GM18505 (cell line): ENCODE data around the gene VPS13C.

Experiments used
- ATAC-seq: cut with Tn5 transposase; IDR thresholded peaks from one replicate; pipeline ENCODE4 v1.9.1; 2021; ENCODE audit not compliant: unreplicated experiment
- POLR2A ChIP-seq: IDR thresholded peaks from 4 replicates; pipeline ENCODE4 v1.6.1; 2011; ENCODE audit warnings: borderline replicate concordance; ENCODE audit not compliant: insufficient read depth, insufficient read length; ENCODE audit errors: extremely low read depth

The VPS13C gene

DNA sequence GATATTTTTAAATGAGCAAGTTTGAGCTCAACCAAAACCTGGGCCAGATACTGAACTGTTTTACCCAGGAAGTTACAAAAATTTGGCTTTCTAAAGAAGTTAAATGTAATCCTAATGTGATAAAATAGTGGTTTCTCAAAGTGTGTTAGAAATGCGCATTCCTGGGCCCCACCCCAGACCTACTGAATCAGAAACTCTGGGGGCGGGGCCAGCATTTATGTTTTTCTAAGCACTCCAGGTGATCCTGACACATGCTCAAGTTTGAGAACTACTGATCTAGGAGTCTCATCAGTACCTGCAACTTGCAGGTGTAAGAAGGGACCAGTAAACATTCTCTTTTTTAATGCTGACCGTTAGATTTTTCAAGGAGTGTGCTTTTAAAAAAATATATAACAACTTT, 190.6 kb downstream of the VPS13C start:
- no peak for ATAC-seq

DNA sequence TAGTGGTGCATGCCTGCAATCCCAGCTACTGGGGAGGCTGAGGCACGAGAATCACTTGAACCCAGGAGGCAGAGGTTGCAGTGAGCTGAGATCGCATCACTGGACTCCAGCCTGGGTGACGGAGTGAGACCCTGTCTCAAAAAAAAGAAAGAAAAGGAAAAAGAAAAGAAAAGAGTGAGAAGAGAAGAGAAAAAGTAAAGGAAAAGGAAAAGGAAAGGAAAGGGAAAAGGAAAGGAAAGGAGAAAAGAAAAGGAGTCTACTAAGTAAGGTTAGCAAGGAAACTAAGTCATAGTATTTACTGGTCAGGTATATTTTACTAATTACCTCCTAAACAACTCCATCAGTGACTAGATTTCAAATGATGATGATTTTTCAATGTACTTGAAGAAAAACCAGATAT, 198.3 kb downstream of the VPS13C start:
- no peak for TF ChIP-seq POLR2A
- ATAC-seq, result no peak

More for the DNA sequence above, 190.6 kb downstream of the VPS13C start:
- no peak for TF ChIP-seq POLR2A

DNA sequence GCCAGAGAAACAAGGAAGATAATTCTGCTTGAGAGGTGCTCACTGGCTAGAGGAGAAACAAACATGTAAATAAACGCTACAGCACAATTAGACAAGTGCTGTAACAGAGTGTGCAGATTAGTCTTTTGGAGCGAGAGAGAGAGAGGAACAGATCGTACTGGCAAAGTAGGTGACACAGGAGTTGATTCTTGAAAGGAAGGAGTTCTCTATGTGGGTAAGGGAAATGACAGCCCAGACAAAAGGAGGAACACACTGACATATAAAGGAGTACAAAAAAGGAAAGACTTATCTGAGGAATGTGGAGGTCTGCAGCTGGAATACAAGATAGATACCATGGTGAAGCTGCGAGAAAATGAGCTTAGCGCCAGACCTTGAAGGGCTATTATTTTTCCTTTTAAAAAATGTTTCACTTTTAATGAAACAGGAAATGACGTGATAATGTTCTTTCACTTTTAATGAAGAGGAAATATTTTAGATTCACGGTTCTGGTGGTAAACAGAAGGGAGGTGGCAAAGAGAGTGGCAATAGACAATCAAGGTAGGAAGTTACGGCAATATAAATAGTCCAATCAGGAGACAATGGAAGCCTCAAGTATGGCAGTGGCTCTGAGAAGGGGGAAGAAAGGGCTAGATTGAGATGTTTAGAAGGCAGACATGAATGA, 202.9 kb downstream of the VPS13C start:
- ATAC-seq, result no peak
- no peak for TF ChIP-seq POLR2A

DNA sequence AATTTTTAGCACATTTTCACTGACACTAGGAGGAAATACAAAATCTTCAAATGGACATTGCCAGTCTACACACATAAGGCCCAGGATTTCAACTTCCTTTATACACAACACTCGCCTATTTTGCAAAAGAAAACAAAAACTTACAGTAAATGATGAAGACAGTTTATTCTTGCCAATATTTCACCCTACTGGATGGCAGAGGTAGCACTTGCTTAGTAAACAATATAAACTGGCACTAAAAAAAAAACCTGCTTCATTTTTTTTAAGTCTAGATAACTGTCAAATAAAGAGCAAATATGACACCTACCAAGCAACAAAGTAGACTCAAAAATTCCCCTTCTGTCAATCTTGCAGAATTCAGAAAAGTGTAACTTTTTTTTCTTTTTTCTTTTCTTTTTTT, 204.0 kb downstream of the VPS13C start:
- TF ChIP-seq POLR2A, result no peak
- ATAC-seq, result no peak

DNA sequence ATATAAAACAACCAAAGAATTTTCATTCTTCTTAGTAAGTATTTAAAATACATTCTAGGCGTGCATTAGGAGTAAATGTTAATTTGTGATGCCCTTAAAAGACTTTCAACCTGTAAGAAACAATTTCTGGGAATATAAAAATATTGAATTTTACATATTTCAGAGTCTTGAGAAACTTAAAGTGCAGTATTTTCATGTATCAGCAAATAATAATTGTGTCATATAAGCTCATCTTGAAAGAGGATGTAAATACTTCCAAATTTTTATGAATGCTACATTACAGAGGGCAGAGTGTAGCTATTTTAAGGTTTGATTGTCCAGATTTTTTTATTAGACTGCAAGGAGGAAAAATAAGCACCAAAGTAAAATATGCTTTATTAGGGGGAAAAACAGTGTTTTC, 207.1 kb downstream of the VPS13C start:
- TF ChIP-seq POLR2A, result no peak
- no peak for ATAC-seq

DNA sequence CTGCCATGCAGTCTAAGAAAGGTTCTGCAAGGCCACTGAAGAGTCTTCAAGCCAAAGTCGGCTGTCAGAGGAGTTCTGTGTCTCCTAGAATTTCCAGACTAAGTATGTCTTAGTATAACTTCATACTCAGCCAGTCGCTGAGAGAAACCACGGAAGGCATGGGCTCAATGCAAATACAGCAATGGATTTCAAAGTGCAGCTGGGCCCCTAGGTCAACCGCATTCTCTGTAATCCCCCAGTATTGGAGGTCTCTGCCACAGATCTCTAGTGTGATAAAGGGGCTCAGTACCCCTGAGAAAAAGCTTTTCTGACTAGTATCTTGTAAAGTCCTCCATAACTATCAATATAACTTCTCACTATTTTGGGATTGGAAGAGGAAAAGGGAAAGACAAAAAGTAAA, 208.3 kb downstream of the VPS13C start:
- no peak for ATAC-seq
- TF ChIP-seq POLR2A, result no peak

DNA sequence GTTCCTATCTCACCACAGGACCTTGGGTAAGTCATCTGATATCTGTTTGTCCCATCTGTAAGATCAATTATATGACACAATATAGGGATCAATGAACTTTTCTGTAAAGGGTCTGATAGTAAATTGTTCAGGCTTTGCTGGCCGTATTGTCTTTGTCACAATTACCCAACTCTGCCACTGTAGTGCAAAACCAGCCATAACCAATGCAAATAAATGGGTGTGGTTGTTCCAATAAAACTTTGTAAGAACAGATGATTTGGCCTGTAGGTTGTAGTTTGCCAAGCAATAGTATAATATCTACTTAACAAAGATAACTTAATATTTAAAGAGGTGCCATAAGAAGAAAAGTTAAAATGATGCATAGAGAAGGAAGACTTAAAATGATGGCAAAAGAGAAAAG, 210.8 kb downstream of the VPS13C start:
- no peak for TF ChIP-seq POLR2A
- no peak for ATAC-seq

DNA sequence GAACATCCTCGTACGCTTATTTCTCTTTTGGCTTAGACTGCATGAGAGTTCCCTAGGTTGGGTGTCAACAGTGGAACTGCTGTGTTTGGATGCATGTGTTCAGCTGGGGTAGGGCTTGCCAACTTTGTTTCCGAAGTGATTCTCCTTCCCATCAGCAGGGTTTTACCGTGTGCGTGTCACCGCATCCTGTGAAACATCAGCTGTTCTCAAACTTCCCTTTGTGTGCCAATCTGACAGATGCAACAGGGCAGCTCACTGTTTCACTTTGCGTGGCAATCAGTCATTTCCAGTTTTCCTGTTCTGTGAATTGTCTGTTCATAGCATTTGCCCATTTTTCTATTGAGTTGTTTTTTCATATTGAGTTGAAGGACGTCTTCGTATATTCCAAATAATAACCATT, 218.8 kb downstream of the VPS13C start:
- no peak for ATAC-seq
- TF ChIP-seq POLR2A, result no peak

DNA sequence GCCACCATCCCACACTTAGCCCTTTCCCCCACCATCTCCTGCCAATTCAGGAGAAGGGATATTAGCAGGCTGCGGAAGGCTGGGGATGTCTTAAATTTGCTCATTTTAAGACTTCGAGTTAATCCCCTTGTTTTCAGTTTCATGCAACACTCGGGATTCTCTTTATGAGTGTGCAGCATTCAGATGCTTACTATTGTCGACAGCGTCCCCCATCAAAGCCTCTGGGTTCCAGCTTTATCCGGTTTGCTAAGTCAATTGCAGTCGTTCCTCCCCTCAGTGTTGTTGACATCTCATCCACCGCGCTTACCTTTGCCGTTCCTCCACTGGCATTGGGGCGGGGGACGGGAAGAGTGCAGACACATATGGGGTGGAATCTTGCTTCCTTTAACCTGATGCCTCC, 220.2 kb downstream of the VPS13C start:
- ATAC-seq, result no peak
- TF ChIP-seq POLR2A, result no peak

DNA sequence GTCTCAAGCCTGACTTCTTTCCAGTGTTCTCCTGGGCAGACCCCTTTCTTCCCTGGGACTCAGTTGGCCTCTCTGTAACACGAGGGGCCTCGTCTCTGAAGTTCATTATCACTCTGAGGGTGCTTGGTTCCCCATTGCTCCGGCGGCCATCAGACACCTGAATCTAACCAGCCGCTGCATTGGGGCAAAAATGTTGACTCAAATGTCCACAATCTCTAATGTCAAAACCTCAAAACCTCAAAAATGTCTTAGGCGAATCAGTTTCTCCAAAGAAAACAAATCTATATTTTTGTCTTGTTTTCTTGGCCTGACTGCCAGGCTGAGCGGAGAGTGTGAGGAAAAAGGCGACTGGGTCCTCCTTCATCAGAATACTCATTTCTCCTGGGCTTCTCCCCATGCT, 220.7 kb downstream of the VPS13C start:
- TF ChIP-seq POLR2A, result no peak
- ATAC-seq, result no peak

DNA sequence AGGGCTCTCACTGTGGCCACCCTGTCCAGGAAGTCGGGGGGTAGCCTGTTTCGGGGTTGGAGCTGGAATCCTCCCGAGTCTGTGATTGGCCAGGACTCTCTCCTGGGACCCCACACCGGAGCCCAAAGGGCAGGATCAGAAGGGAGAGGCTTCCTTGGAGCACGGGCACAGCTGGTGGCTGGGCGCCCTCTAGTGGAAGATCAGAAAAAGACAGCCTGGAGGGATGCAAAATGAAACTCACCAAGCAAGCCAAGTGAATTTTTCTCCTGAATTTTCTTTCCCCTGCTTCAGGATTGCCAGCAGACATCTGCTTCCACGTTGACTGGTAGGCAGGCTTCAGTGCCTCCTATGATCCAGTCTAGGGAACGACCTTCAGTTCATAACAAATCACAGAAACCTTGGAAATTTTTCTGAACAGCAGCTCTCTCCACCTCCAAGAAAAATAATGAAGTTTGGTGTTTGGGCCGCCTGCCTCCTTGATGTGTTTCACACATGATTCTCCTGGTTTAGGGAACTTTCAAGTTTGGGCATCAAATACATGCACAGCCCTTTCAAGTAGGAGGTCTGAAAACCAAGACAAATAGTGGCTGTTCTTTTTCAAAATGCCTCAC, 224.6 kb downstream of the VPS13C start:
- no peak for TF ChIP-seq POLR2A
- ATAC-seq, result no peak

DNA sequence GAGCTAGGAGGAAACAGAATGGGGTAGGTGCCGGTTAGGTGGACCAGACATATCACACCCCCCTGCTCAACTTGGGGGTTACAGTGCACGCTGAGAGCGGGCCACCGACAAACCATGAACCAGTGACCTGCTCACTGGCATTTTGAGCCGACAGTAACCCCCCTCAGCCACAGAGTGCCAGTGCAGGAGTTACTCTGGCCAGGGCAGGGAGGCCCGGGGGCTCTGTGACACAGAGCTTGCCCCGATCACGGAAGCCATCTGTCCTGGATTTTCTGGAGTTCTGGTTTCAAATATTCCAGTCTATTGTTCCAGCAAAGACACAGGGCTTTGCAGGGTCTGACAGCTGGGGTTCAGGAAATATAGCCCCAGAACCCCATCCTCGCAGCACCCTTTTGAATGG, 225.2 kb downstream of the VPS13C start:
- ATAC-seq, result no peak
- TF ChIP-seq POLR2A, result no peak

DNA sequence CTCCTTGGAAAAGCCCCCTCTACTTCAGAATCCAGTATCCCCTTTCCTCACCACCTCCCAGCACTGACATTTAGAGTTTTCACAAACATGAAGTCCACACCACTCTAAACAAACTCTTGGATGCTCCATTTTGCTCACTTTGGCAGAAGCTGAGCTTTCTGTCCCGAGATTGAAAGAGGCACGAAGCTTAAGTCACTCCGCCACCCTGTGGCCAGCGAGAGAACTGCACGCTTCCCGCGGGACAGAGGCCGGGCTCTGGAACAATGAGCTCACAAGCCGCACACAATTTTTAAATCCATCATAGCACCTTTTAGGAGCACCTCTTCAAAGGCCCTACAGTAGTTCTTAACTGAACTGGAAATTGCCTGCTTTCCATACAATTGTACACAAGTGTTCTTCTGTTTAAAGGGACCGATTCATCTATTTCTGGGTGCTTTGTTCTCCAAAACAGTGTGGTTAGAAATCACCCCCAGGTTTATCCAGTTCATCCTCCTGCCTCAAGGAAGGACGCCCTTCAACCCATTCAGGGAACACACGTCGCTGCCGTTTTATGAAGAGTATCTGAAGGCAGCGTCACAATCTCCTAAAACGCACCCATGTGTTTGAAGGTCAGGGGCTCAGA, 226.1 kb downstream of the VPS13C start:
- no peak for TF ChIP-seq POLR2A
- ATAC-seq, result no peak

DNA sequence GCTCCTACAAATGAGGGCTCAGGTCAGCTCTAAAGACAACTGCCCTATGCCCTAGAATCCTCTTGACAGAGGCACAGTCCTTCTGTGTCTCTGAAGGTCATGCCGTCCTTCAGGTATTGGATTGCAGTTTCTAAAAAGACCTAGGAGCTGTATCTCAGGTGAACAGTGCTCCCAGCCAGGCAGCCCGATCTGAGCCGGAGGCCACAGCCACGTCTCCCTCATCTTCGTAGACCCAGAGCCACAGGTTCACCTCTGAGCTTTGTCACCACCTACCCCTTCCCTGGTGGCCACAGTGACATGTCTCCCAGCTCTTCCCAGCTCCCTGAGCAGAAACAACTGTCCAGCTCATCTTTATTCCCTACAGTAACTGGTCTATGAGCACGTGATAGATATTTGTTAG, 228.0 kb downstream of the VPS13C start:
- no peak for ATAC-seq
- no peak for TF ChIP-seq POLR2A
